ENCODE data around the gene TBX1. TPM values are rescaled to one million over a fixed set of nuclear protein-coding genes. Genes with fewer than 3 reads are reported as not detected.
A peak's percentile ranks its signal among the peaks of the same experiment; 100 is the strongest.

TBX1 gene
- total RNA-seq, 1 experiment from 2014 or later, result 11.9 TPM

DNA sequence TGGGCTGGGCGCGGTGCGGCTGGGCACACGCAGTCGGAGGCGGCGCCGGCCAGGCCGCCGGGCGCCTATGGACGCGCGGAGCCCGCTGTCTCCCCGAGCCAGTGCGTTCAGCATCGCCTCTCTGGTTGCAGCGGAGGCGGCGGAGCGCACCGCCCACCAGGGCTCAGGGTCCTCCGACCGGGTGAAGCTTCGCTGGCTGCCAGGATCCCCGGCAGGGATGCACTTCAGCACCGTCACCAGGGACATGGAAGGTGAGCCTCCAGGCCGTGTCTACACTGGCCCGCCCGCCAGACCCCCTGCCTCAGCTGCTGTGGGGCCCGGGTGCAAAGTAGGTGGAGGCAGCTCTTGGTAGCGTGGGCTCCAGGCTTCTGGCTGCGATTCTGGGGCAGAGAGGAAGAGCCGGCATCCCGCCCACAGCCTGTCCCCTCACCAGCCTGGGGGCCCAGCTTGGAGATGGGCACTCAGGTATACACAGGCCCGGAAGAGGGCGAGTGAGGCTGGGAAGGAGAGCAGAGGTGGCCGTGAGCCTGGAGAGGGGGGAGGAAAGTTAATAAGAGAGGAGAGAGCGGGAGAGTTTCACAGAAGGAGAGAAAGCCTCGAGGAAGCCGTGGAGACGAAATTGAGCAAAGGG lies 1.0 kb upstream of the TBX1 start:
- Histone ChIP-seq H3K27ac (no peak overlapping the region), H3K27me3 (no peaks in the 10 kb centered on the region), H3K4me3 (peak overlapping the region; percentile 56), H3K36me3 (peaks cover 15% of the 10 kb centered on the region), H3K4me1 (peaks cover 5% of the 10 kb centered on the region; the same call in 1 of the 2 replicates), H3K9me3 (replicated peaks) (no peaks in the 10 kb centered on the region)
- DNase-seq, result no peak

GRCh38 chr22:19760951-19761724 lies 560 bp downstream of the TBX1 start:
- Histone ChIP-seq H3K4me3 (peak overlapping the region; percentile 87), H3K4me1 (peaks cover 5% of the 10 kb centered on the region; the same call in 1 of the 2 replicates), H3K36me3 (peaks cover 26% of the 10 kb centered on the region), H3K9me3 (replicated peaks) (no peaks in the 10 kb centered on the region), H3K27ac (peak overlapping the region; percentile 27; the same call in 1 of the 2 replicates), H3K27me3 (no peaks in the 10 kb centered on the region)
- peak in 1 of 2 experiments; percentile 33 for DNase-seq

DNA sequence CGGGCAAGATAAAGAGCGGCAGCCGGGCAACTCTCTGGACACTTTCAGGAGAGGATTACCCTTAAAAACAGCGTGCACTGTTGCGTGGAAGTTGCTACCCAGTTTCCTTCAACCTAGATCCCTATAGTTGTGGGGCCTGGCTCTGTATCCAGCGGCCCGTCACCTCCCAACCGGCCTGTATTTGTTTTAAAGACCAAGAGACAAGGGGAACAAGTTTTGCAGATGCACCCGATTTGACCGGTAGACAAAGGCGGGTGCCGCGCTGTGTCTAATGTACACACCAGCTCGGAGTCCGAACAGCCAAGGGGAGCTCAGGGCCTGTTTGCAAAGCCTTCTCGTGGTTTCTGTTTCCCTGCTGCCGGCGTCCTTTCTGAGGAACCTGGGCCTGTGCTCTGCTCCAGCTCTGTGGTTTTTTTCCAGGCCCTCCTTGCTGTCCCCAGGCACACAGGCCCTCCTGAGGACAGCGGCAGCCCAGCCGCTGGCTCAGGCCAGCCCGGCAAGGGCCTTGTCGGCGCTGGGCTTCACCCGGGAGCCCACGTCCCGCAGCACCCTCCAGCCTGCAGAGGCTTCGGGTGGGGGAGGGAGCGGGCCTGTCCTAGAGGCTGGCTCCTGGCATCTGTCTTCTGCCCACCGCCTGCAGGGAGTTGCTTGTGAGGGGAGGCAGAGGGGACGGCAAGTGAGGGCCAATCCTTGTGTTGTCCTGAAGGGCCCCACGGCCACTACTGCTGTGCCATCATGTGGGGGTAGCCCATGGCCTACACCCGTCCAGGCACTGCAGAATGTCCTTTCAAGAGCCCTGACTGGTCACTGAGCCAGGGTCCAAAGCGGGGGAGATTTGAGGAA lies 1.4 kb downstream of the TBX1 start:
- H3K27me3 ChIP-seq, result no peaks in the 10 kb centered on the region
- peak; percentile 67 to 71 for DNase-seq
- H3K9me3 ChIP-seq (replicated peaks), result no peaks in the 10 kb centered on the region
- peaks cover 28% of the 10 kb centered on the region for H3K36me3 ChIP-seq
- peak overlapping the region; percentile 27; the same call in 1 of the 2 replicates for H3K27ac ChIP-seq
- peak overlapping the region; percentile 87 for H3K4me3 ChIP-seq
- peaks cover 5% of the 10 kb centered on the region; the same call in 1 of the 2 replicates for H3K4me1 ChIP-seq

DNA sequence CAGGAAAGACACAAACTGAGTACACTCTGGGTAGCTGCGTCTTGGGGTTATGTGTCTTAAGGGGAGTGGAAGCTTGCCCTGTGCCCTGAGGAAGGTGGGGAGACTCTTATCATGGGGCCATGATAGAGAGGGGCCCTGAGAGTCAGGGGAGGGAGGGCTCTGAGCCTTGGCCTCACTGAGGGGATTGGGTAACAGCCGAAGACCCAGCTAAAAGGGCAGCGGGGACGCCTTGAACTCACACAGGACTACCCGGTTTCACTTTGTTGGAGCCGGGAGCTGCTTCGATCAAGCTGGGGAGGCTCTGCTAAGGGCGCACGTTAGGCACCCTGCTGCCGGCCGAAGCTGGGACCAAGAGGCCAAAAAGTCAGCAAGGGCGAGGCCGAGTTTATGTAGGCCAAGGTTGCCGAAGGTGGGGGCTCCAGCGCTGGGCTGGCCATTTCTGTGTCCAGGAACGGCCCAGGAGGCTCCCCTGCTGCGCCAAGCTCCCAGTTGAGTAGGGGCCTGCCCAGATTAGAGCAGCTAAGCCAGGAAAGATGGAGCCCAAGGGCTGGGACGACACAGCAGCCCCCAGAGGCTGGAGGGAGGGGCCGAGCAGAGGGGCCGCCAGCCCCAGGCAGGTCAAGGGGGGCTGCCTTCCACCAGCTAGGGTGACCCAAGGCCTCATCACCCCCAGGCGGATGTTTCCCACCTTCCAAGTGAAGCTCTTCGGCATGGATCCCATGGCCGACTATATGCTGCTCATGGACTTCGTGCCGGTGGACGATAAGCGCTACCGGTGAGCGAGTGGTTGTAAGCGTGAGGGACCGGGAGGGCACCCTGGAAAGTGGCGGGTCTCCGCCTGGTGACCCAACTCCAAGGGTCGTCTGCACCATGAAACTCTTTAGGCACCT lies 2.2 kb downstream of the TBX1 start:
- Histone ChIP-seq H3K36me3 (peaks cover 30% of the 10 kb centered on the region), H3K9me3 (replicated peaks) (no peaks in the 10 kb centered on the region), H3K27ac (no peak overlapping the region; the same call in 1 of the 2 replicates), H3K27me3 (no peaks in the 10 kb centered on the region), H3K4me1 (peaks cover 5% of the 10 kb centered on the region; the same call in 1 of the 2 replicates), H3K4me3 (peak overlapping the region; percentile 87)
- DNase-seq, result no peak

GRCh38 chr22:19763458-19764298 lies 3.1 kb downstream of the TBX1 start:
- H3K4me3 ChIP-seq, result no peak overlapping the region
- no peaks in the 10 kb centered on the region for H3K27me3 ChIP-seq
- H3K4me1 ChIP-seq, result peaks cover 5% of the 10 kb centered on the region; the same call in 1 of the 2 replicates

DNA sequence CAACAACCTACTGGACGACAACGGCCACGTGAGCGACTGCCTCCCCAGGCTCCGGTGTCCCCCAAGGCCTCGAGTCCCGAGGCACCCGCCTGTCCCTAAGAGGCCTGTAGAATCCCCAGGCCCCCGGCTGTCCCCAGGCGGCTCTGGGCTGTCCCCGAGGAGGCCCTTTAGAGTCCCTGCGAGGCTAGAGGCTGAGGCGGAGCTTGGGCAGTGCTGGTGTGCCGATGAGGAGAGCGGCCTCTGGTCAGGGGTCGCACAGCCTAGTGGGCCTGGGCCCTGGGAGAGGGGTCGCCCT lies 3.7 kb downstream of the TBX1 start:
- H3K27ac ChIP-seq, result no peak overlapping the region
- no peak overlapping the region for H3K4me3 ChIP-seq
- no peaks in the 10 kb centered on the region for H3K9me3 ChIP-seq (replicated peaks)
- peaks cover 30% of the 10 kb centered on the region for H3K36me3 ChIP-seq
- peaks cover 5% of the 10 kb centered on the region; the same call in 1 of the 2 replicates for H3K4me1 ChIP-seq
- no peaks in the 10 kb centered on the region for H3K27me3 ChIP-seq
- DNase-seq, result no peak

More at GRCh38 chr22:19763458-19764298, 3.1 kb downstream of the TBX1 start:
- no peaks in the 10 kb centered on the region for H3K9me3 ChIP-seq (replicated peaks)
- H3K36me3 ChIP-seq, result peaks cover 30% of the 10 kb centered on the region
- no peak overlapping the region for H3K27ac ChIP-seq
- DNase-seq, result no peak

DNA sequence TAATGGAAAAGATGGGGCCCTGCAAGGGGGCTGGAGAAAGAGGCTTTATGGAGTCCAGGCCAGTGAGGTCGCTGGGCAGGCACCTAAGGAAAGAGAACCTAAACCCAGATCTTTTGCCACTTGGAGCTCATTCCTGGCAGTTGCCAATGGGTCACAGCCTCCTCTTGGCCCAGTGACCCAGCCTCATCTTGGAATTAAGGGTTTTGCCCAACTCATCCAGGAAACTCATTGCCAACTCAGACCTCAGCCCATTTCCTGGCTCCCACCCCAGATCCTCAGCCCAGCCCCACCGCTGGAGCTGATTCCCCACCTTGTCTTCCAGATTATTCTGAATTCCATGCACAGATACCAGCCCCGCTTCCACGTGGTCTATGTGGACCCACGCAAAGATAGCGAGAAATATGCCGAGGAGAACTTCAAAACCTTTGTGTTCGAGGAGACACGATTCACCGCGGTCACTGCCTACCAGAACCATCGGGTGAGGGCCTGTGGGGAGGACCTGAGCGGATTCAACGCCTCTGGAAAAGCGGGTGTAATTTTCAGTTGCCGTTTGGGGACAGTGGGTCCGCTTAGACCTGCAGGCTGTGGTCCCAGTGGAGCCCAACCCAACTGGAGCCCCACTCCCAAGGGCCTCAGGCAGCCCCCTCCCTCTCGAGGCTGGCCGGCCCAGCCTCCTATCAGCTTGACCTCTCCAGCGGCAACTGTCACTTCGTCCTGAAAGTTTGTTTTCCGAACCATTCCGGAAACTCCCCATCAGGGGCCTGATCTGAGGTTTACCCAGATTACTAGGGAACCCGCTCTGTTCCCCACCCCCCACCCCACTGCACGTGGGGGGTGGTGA lies 4.3 kb downstream of the TBX1 start:
- DNase-seq, result no peak
- Histone ChIP-seq H3K36me3 (peaks cover 30% of the 10 kb centered on the region), H3K9me3 (replicated peaks) (no peaks in the 10 kb centered on the region), H3K27ac (no peak overlapping the region), H3K27me3 (no peaks in the 10 kb centered on the region), H3K4me3 (no peak overlapping the region), H3K4me1 (peaks cover under 1% of the 10 kb centered on the region; the same call in 1 of the 2 replicates)

DNA sequence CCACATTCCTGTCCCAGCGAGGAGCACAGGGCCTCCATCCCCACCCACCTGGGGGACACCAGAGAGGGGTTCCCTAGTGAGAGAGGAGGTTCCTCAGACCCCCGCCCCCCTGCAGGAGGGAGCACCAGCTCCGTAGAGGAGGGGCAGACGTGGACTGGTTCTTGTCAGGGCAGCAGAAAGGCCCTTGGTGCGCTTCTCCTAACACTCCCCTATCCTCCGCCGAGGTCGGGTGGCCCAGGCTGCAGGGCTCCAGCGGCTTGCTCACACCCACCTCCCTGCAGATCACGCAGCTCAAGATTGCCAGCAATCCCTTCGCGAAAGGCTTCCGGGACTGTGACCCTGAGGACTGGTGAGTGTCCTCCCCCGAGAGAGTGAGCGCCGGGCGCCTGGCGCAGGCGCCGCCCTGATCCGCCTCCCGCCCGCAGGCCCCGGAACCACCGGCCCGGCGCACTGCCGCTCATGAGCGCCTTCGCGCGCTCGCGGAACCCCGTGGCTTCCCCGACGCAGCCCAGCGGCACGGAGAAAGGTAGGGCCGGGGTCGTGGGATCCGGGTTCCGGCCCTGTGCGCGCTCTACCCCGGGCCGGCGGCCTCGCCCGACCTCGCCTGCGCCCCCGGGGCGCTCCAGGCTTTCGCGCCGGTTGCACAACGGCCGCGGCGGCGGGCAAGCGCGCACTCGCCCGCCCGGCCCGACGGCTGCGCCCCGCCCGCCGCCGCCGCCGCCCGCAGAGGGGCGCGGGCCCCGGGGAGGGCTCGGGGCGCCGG lies 5.1 kb downstream of the TBX1 start:
- no peaks in the 10 kb centered on the region for H3K4me1 ChIP-seq
- DNase-seq, result no peak
- H3K4me3 ChIP-seq, result no peak overlapping the region
- H3K36me3 ChIP-seq, result peaks cover 30% of the 10 kb centered on the region
- H3K27ac ChIP-seq, result no peak overlapping the region
- H3K27me3 ChIP-seq, result no peaks in the 10 kb centered on the region
- H3K9me3 ChIP-seq (replicated peaks), result no peaks in the 10 kb centered on the region

DNA sequence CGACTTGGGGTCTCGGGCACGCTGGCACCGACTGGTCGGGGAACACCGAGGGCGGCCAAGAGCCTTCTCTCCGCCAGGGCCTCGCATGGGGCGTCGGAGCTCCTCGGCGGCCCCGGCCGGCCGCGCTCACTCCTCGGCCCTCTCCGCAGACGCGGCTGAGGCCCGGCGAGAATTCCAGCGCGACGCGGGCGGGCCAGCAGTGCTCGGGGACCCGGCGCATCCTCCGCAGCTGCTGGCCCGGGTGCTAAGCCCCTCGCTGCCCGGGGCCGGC lies 5.6 kb downstream of the TBX1 start:
- H3K4me1 ChIP-seq, result no peaks in the 10 kb centered on the region
- H3K27ac ChIP-seq, result no peak overlapping the region
- DNase-seq, result no peak
- H3K27me3 ChIP-seq, result no peaks in the 10 kb centered on the region
- no peak overlapping the region for H3K4me3 ChIP-seq
- H3K9me3 ChIP-seq (replicated peaks), result no peaks in the 10 kb centered on the region
- H3K36me3 ChIP-seq, result peaks cover 30% of the 10 kb centered on the region

DNA sequence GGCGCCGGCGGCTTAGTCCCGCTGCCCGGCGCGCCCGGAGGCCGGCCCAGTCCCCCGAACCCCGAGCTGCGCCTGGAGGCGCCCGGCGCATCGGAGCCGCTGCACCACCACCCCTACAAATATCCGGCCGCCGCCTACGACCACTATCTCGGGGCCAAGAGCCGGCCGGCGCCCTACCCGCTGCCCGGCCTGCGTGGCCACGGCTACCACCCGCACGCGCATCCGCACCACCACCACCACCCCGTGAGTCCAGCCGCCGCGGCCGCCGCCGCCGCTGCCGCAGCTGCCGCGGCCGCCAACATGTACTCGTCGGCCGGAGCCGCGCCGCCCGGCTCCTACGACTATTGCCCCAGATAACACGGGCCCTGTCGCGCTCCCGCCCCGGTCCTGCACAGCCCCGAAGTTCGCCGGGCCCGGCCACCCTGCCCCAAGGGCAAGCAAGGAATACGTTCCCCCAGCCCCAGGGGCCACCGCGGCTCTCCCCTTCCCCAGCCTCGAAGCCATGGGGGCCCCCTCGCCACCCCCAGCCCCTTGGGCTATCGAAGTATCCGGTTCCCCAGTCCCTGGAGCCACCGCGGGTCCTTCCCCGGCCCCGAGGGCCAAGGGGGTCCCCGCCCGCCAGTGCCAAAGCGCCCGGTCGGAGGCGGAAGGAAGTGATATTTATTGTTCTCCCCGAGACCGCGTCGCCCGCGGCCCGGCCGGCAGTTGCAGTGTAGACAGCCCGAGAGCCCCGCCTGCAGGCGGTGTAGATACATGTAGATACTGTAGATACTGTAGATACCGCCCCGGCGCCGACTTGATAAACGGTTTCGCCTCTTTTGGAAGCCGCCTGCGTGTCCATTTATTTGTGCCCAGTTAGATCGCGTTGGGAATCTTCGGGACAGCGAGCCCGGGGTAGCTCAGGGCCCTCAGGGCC lies 6.2 kb downstream of the TBX1 start:
- H3K27ac ChIP-seq, result no peak overlapping the region
- H3K4me3 ChIP-seq, result no peak overlapping the region
- no peaks in the 10 kb centered on the region for H3K4me1 ChIP-seq
- DNase-seq, result no peak
- H3K9me3 ChIP-seq (replicated peaks), result no peaks in the 10 kb centered on the region
- H3K36me3 ChIP-seq, result peaks cover 30% of the 10 kb centered on the region
- H3K27me3 ChIP-seq, result no peaks in the 10 kb centered on the region

DNA sequence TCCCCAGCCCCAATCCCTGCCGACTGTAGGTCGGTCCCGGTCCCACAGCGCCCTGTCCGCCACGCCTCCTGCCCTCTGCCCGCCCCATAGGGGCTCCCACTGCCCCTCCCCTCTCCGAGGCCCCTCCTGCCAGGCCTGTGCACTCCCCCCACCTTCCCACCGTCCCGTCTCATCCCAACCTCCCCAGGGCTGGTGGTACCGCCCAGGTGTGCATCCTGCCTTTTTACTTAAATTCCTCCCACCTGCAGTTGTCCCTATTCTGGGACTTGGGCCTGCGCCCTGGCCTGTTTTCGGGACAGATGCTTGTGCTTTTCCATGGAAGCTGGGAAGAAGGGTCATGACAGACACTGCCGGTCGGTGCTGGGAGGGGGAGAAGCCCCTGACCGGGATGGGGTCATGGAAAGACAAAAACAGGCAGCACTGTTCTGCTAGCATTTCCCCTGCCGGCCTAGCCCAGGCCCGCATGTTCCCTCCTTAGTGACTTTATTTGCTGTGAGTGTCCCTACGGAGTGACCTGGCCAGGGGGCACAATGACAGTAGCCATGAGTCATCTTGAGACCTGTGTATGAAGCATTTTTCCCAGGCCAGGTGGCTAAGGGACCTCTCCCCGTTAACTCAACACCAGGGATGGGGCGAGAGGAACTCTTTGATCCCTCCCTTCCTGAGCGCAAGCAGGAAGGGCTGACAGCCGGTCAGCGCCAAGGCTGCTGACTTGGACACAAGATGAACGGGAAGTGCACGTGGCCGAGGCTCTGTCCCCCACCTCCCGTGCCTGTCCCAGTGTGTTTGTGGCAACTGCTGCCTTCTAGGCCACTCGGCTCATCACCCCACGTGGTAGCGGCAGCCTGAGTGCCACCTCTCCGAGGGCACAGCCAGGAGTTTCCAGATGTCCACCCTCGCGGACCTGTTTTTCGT lies 7.1 kb downstream of the TBX1 start:
- Histone ChIP-seq H3K4me1 (no peaks in the 10 kb centered on the region), H3K36me3 (peaks cover 30% of the 10 kb centered on the region), H3K9me3 (replicated peaks) (no peaks in the 10 kb centered on the region), H3K27ac (no peak overlapping the region), H3K27me3 (no peaks in the 10 kb centered on the region), H3K4me3 (no peak overlapping the region)
- DNase-seq, result no peak

Measured in SJCRH30 (cell line).